ENCODE data around the gene PTPRN2. TPM values are rescaled to one million over a fixed set of nuclear protein-coding genes. Genes with fewer than 3 reads are reported as not detected.

PTPRN2 gene
- total and polyA plus RNA-seq, 2 donors (not counting 1 experiment from before 2014, with no cell fraction given): 0.54 to 1.2 TPM

DNA sequence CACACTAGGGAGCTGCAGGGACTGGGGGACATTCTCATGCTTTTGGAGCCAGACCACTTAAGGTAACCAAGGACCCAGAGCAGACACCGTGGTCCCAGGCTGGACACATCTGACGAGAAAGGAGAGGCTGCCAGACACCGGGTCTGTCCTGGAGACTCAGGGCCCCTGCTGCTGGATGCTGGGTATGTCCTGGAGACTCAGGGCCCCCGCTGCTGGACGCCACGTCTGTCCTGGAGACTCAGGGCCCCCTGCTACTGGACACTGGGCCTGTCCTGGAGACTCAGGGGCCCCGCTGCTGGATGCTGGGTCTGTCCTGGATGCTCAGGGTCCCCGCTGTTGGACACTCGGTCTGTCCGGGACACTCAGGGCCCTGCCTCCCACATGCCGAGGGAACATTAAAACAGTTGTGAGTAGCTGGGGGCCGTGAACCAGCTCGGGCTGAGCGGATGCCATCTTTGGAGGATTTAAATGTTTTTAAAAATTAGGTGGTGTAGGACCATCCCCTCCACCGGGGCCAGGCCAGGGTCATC, 1001.1 kb downstream of the PTPRN2 start:
- Histone ChIP-seq H3K4me2 (ENCODE audit: extremely low read depth, insufficient read depth, low read length) (no peak overlapping the region), H3K9me3 (ENCODE audit: control insufficient read depth, insufficient read depth, low read depth, low read length) (no peaks in the 10 kb centered on the region), H3K4me3 (replicated peaks in 1 of 4; ENCODE audit: control extremely low read depth in 1 of 4, insufficient read depth in 1 of 4, low read depth in 3 of 4, low read length in 4 of 4) (no peak overlapping the region), H3K36me3 (ENCODE audit: control insufficient read depth, insufficient read depth, low read length) (no peaks in the 10 kb centered on the region), H2AFZ (ENCODE audit: low read length) (no peak overlapping the region), H3K27ac (ENCODE audit: insufficient read depth, low read length) (no peak overlapping the region), H4K20me1 (ENCODE audit: control insufficient read depth, extremely low read depth, insufficient read depth, low read length) (no peaks in the 10 kb centered on the region), H3K79me2 (ENCODE audit: control insufficient read depth, insufficient read depth, low read length) (no peaks in the 10 kb centered on the region), H3K27me3 (ENCODE audit: control insufficient read depth, insufficient read depth, low read length) (no peaks in the 10 kb centered on the region), H3K9ac (ENCODE audit: insufficient read depth, low read length) (no peak overlapping the region), H3K4me1 (ENCODE audit: control insufficient read depth, extremely low read depth, insufficient read depth, low read length) (no peaks in the 10 kb centered on the region)
- DNase-seq (ENCODE audit: low read depth in 2 of 2): no peak
- TF ChIP-seq EZH2 (IDR thresholded peaks at IDR 0.05; ENCODE audit: low read length, missing control alignments): no peak
- TF ChIP-seq, protein P1, sequence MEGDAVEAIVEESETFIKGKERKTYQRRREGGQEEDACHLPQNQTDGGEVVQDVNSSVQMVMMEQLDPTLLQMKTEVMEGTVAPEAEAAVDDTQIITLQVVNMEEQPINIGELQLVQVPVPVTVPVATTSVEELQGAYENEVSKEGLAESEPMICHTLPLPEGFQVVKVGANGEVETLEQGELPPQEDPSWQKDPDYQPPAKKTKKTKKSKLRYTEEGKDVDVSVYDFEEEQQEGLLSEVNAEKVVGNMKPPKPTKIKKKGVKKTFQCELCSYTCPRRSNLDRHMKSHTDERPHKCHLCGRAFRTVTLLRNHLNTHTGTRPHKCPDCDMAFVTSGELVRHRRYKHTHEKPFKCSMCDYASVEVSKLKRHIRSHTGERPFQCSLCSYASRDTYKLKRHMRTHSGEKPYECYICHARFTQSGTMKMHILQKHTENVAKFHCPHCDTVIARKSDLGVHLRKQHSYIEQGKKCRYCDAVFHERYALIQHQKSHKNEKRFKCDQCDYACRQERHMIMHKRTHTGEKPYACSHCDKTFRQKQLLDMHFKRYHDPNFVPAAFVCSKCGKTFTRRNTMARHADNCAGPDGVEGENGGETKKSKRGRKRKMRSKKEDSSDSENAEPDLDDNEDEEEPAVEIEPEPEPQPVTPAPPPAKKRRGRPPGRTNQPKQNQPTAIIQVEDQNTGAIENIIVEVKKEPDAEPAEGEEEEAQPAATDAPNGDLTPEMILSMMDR (conservative IDR thresholded peaks at IDR 0.05 in 1 of 2, IDR thresholded peaks at IDR 0.05 in 1 of 2; ENCODE audit: low read depth in 1 of 2, low read length in 2 of 2): no peak

GRCh38 chr7:157585113-157585861, 1002.3 kb downstream of the PTPRN2 start:
- H3K4me1 ChIP-seq (ENCODE audit: control insufficient read depth, extremely low read depth, insufficient read depth, low read length): no peaks in the 10 kb centered on the region
- H3K4me3 ChIP-seq (replicated peaks in 1 of 4; ENCODE audit: control extremely low read depth in 1 of 4, insufficient read depth in 1 of 4, low read depth in 3 of 4, low read length in 4 of 4): no peak overlapping the region
- no peaks in the 10 kb centered on the region for H3K36me3 ChIP-seq (ENCODE audit: control insufficient read depth, insufficient read depth, low read length)
- no peak for DNase-seq (ENCODE audit: low read depth in 2 of 2)
- TF ChIP-seq, protein P1 (conservative IDR thresholded peaks at IDR 0.05 in 1 of 2, IDR thresholded peaks at IDR 0.05 in 1 of 2; ENCODE audit: low read depth in 1 of 2, low read length in 2 of 2): no peak
- no peak for TF ChIP-seq EZH2 (IDR thresholded peaks at IDR 0.05; ENCODE audit: low read length, missing control alignments)
- H4K20me1 ChIP-seq (ENCODE audit: control insufficient read depth, extremely low read depth, insufficient read depth, low read length): no peaks in the 10 kb centered on the region
- no peaks in the 10 kb centered on the region for H3K27me3 ChIP-seq (ENCODE audit: control insufficient read depth, insufficient read depth, low read length)
- no peaks in the 10 kb centered on the region for H3K79me2 ChIP-seq (ENCODE audit: control insufficient read depth, insufficient read depth, low read length)
- no peaks in the 10 kb centered on the region for H3K9me3 ChIP-seq (ENCODE audit: control insufficient read depth, insufficient read depth, low read depth, low read length)
- H3K9ac ChIP-seq (ENCODE audit: insufficient read depth, low read length): no peak overlapping the region
- no peak overlapping the region for H2AFZ ChIP-seq (ENCODE audit: low read length)
- H3K27ac ChIP-seq (ENCODE audit: insufficient read depth, low read length): no peak overlapping the region
- H3K4me2 ChIP-seq (ENCODE audit: extremely low read depth, insufficient read depth, low read length): no peak overlapping the region

DNA sequence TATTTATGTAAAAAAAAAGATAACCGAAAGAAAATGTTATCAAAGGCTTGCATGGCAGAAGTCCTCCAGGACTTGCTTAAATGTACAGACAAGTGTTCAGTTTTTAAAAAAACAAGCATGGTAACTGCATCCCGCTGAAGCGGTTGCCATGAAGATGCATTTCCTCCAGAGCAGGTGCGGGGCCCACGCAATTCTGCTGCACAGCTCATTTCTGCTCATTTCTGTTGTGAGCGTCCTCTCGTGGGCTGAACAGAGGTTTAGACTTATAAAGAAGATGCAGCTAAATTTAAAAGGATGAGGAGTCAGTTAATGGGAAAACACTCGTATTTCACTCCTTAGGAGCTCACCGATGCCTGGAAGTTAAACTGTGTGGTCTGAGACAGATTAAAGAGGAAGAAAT, 1003.2 kb downstream of the PTPRN2 start:
- H3K9me3 ChIP-seq (ENCODE audit: control insufficient read depth, insufficient read depth, low read depth, low read length): no peaks in the 10 kb centered on the region
- no peaks in the 10 kb centered on the region for H3K4me1 ChIP-seq (ENCODE audit: control insufficient read depth, extremely low read depth, insufficient read depth, low read length)
- no peaks in the 10 kb centered on the region for H3K27me3 ChIP-seq (ENCODE audit: control insufficient read depth, insufficient read depth, low read length)
- no peaks in the 10 kb centered on the region for H4K20me1 ChIP-seq (ENCODE audit: control insufficient read depth, extremely low read depth, insufficient read depth, low read length)
- no peaks in the 10 kb centered on the region for H3K36me3 ChIP-seq (ENCODE audit: control insufficient read depth, insufficient read depth, low read length)
- no peak overlapping the region for H3K27ac ChIP-seq (ENCODE audit: insufficient read depth, low read length)
- no peak overlapping the region for H2AFZ ChIP-seq (ENCODE audit: low read length)
- DNase-seq (ENCODE audit: low read depth in 2 of 2): no peak
- H3K9ac ChIP-seq (ENCODE audit: insufficient read depth, low read length): no peak overlapping the region
- no peak for TF ChIP-seq EZH2 (IDR thresholded peaks at IDR 0.05; ENCODE audit: low read length, missing control alignments)
- H3K79me2 ChIP-seq (ENCODE audit: control insufficient read depth, insufficient read depth, low read length): no peaks in the 10 kb centered on the region
- no peak overlapping the region for H3K4me2 ChIP-seq (ENCODE audit: extremely low read depth, insufficient read depth, low read length)
- H3K4me3 ChIP-seq (replicated peaks in 1 of 4; ENCODE audit: control extremely low read depth in 1 of 4, insufficient read depth in 1 of 4, low read depth in 3 of 4, low read length in 4 of 4): no peak overlapping the region

Measured in fibroblast of lung (primary cell).